SU-DHL-6 (cell line): Measurements from ENCODE around the gene RPGRIP1.

Source experiments
- EZH2phosphoT487 ChIP-seq: fragments of 200-600 bp; sonication (generic), shearing (Covaris generic); conservative IDR thresholded peaks from 2 replicates; pipeline ENCODE4 v1.6.1; 2018; ENCODE audit warnings: mild to moderate bottlenecking, antibody characterized with exemption, low read length, moderate library complexity, mixed read lengths
- TF ChIP-seq, protein P1 (sequence below): fragments of 200-600 bp; sonication (generic); IDR thresholded peaks from one replicate; pipeline ENCODE4 v1.5.1; 2017; ENCODE audit warnings: antibody characterized with exemption, mild to moderate bottlenecking, low read length, moderate library complexity; ENCODE audit not compliant: insufficient read depth, poor library complexity, severe bottlenecking

DNA sequence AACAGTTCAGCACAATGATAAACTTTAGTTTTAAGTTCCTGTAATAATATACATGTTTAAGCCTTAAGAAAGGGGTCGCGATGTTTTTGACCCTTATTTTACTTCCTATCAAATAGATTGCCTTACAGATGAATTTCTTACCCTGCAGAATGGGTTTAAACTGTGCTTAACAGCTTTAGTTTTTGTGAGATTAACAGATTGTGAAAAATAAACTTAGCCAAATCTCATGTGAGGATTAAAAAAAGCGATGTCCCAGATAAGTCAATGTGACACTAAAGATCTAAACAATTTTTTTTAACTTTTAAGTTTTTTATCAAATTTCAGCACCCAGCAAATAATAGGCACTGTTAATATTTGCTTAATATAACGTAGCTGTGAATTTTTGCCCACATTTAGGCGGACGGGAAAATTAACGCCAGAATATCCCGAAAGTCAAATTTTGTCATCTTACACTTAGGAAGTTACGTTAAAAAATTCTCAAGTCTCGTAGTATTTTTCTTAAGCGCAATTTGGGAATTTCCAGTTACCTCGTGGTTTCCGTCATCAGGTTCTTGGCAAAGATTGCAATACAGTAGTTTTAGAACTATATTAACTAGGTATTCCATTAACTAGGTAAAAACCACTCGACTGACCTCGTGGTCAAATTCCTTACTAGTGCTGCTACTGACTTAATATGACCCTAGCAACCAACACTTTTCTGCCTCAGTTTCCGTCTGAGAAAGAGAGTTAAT lies 11.8 kb upstream of the RPGRIP1 start:
- TF ChIP-seq EZH2phosphoT487: no peak
- TF ChIP-seq, protein P1, sequence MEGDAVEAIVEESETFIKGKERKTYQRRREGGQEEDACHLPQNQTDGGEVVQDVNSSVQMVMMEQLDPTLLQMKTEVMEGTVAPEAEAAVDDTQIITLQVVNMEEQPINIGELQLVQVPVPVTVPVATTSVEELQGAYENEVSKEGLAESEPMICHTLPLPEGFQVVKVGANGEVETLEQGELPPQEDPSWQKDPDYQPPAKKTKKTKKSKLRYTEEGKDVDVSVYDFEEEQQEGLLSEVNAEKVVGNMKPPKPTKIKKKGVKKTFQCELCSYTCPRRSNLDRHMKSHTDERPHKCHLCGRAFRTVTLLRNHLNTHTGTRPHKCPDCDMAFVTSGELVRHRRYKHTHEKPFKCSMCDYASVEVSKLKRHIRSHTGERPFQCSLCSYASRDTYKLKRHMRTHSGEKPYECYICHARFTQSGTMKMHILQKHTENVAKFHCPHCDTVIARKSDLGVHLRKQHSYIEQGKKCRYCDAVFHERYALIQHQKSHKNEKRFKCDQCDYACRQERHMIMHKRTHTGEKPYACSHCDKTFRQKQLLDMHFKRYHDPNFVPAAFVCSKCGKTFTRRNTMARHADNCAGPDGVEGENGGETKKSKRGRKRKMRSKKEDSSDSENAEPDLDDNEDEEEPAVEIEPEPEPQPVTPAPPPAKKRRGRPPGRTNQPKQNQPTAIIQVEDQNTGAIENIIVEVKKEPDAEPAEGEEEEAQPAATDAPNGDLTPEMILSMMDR: no peak
